Measurements from ENCODE around the gene GREB1L.

DNA sequence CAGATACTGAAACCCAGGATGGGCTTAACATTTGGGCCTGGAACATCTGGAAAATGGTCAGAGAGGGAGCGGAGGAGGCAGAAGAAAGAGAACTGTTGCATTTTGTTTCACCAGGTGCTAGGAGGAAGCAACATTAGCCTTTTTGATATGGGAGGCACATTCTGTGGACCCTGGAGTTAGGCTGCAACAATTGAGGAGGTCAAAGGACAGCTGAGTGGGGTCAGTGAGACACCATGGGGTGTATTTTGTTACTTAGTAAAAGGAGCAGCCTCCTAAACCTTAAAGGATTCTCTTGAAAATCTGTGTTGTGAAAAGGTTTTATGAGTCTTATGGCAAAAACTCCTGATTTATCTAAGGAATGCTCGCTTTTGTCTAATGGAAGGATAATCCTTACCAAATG is 124.9 kb downstream of the GREB1L start:
- no peak for TF ChIP-seq TAF1 (IDR thresholded peaks at IDR 0.05; ENCODE audit: low read depth)
- TF ChIP-seq, protein P1, sequence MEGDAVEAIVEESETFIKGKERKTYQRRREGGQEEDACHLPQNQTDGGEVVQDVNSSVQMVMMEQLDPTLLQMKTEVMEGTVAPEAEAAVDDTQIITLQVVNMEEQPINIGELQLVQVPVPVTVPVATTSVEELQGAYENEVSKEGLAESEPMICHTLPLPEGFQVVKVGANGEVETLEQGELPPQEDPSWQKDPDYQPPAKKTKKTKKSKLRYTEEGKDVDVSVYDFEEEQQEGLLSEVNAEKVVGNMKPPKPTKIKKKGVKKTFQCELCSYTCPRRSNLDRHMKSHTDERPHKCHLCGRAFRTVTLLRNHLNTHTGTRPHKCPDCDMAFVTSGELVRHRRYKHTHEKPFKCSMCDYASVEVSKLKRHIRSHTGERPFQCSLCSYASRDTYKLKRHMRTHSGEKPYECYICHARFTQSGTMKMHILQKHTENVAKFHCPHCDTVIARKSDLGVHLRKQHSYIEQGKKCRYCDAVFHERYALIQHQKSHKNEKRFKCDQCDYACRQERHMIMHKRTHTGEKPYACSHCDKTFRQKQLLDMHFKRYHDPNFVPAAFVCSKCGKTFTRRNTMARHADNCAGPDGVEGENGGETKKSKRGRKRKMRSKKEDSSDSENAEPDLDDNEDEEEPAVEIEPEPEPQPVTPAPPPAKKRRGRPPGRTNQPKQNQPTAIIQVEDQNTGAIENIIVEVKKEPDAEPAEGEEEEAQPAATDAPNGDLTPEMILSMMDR (IDR thresholded peaks at IDR 0.05; ENCODE audit: poor library complexity, severe bottlenecking), result no peak
- no peak for TF ChIP-seq SMC3 (conservative IDR thresholded peaks at IDR 0.05; ENCODE audit: poor library complexity)
- no peak for TF ChIP-seq EZH2 (IDR thresholded peaks at IDR 0.05; ENCODE audit: borderline replicate concordance, insufficient read depth, low read length, poor library complexity, severe bottlenecking)
